Measurements from ENCODE around the gene CCDC142.

CCDC142 gene, protein sequence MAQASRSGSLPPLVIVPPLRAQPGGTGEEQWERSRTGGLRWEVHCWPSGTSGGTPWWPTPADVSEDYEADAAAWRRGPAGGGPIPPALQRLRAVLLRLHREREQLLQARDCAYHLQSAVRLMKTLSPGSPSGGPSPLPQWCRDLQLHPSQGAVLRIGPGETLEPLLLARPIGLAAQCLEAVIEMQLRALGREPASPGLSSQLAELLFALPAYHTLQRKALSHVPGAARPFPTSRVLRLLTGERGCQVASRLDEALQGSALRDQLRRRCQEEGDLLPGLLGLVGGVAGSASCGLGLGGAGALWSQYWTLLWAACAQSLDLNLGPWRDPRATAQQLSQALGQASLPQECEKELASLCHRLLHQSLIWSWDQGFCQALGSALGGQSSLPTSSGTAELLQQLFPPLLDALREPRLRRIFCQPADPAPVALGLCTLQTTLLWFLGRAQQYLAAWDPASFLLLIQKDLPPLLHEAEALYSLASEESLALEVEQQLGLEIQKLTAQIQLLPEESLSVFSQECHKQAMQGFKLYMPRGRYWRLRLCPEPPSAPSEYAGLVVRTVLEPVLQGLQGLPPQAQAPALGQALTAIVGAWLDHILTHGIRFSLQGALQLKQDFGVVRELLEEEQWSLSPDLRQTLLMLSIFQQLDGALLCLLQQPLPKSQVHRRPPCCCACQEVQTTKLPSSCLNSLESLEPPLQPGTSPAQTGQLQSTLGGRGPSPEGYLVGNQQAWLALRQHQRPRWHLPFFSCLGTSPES

DNA sequence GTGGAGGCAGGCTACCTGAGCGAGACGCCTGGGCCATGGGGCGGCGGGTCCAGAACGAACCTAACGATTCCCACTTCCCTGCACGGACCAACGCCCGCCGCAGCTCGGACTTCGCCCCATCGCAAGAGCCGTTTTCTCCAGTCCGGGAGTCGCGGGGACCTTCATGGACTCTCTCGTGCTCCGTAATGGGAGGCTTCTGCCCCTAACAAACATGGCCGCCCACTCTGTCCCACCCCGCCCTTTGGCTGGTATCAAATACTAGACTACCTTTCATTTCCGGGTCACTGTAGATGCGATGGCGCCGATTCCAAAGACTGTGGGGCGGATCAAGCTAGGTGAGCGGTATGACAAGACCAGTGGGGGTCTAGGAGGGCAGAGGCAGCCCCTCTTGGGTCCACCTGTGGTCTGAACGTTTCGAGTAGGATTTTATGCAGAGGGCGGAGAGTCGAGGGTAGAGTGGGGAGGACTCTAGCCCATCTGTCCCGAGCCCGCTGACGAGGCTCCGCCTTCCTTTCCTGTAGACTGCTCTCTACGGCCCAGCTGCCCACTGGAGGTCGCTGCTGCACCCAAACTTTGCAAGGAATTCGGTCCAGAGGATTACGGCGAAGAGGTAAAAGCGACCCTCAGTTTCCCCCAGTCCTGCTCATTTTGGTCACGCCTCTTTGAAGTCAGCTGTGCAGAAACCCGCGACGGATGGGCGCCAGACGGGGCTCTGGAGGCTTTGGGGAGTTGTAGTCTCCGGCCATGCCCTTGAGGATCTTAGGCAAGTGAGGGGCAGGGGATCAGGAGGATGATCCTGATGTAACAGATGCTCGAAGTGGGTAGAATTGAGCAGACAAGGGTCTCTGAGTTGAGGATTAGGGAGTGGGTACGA is at the start of gene CCDC142, which contains the start of gene TTC31:
Gene CCDC142 (minus strand): TSS at position 198 of the 874 bp plus-strand sequence. CDS start 161 bp downstream, at position 37.
Gene TTC31 (plus strand): TSS at position 281 of the 874 bp plus-strand sequence. CDS start 15 bp downstream, at position 296.
- peak within 1 kb of the TSS; percentile 77 for H3K4me3 ChIP-seq (ENCODE audit: control insufficient read depth, low read depth, low read length)
- peak; percentile 72 for DNase-seq (ENCODE audit: low read depth)

DNA sequence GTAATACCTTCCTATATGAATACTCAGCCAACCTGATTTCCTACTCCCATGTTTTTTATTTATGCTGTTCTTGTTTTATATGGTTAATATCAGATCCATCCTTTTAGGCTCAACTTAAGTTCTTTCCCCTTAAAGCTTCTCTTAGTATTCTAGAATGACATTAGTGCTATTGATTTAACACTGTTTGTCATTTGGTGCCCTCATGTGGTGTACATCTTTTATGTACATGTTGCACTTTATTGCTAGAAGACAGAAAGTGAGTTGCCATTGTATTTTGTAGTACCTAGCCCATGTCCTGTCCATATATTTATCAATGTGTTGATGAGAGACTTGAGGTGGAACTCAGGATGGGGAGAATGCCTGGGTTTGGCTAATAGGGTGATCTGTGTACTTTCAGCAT is 49.4 kb upstream of the CCDC142 start:
- TF ChIP-seq, protein P1, sequence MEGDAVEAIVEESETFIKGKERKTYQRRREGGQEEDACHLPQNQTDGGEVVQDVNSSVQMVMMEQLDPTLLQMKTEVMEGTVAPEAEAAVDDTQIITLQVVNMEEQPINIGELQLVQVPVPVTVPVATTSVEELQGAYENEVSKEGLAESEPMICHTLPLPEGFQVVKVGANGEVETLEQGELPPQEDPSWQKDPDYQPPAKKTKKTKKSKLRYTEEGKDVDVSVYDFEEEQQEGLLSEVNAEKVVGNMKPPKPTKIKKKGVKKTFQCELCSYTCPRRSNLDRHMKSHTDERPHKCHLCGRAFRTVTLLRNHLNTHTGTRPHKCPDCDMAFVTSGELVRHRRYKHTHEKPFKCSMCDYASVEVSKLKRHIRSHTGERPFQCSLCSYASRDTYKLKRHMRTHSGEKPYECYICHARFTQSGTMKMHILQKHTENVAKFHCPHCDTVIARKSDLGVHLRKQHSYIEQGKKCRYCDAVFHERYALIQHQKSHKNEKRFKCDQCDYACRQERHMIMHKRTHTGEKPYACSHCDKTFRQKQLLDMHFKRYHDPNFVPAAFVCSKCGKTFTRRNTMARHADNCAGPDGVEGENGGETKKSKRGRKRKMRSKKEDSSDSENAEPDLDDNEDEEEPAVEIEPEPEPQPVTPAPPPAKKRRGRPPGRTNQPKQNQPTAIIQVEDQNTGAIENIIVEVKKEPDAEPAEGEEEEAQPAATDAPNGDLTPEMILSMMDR (IDR thresholded peaks at IDR 0.05; ENCODE audit: control insufficient read depth, insufficient read depth, low read depth, low read length, missing control alignments), result peak; percentile 20
- no peak for DNase-seq (ENCODE audit: low read depth)
- H3K4me3 ChIP-seq (ENCODE audit: control insufficient read depth, low read depth, low read length), result no peak overlapping the region

More for the DNA sequence above, at the start of gene CCDC142, which contains the start of gene TTC31:
- TF ChIP-seq, protein P1 (IDR thresholded peaks at IDR 0.05; ENCODE audit: control insufficient read depth, insufficient read depth, low read depth, low read length, missing control alignments), result peak; percentile 90

DNA sequence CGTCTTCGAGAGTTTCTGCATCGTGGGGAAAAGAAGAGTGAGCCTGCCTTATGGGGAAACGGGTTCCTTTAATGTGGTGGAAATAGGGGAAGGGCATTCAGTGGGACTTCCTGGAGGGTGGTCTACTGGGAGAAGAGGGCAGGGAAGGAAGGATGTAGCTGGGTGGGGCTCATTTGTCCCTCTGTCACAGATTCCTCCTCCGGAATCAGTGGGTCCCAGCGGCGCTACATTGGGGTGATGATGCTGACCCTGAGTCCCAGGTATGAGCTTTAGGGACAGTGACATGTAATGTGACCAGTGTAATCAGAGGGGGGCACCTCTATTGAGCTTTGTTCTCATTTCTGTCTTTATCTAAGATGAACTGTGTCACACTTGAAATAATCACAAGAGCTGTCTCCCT is 48.9 kb upstream of the CCDC142 start:
- TF ChIP-seq, protein P1 (IDR thresholded peaks at IDR 0.05; ENCODE audit: control insufficient read depth, insufficient read depth, low read depth, low read length, missing control alignments), result no peak
- no peak for DNase-seq (ENCODE audit: low read depth)
- H3K4me3 ChIP-seq (ENCODE audit: control insufficient read depth, low read depth, low read length), result peak overlapping the region; percentile 92

DNA sequence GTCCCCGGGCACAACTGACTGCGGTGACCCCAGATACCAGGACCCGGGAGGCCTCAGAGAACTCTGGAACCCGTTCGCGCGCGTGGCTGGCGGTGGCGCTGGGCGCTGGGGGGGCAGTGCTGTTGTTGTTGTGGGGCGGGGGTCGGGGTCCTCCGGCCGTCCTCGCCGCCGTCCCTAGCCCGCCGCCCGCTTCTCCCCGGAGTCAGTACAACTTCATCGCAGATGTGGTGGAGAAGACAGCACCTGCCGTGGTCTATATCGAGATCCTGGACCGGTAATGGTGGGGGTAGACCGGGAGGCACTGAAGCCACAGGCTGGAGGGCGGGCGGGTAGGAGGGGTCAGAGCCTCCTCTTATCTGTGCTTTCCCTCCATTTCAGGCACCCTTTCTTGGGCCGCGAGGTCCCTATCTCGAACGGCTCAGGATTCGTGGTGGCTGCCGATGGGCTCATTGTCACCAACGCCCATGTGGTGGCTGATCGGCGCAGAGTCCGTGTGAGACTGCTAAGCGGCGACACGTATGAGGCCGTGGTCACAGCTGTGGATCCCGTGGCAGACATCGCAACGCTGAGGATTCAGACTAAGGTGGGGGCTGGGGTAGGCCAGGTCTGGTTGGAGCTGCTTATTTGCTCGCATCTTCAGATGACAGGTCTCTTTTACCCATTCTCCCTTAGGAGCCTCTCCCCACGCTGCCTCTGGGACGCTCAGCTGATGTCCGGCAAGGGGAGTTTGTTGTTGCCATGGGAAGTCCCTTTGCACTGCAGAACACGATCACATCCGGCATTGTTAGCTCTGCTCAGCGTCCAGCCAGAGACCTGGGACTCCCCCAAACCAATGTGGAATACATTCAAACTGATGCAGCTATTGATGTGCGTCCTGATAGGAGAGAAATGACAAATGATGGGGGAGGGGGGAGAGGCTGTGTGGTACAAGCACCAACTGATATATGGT is 47.7 kb upstream of the CCDC142 start:
- DNase-seq (ENCODE audit: low read depth), result no peak
- peak overlapping the region; percentile 92 for H3K4me3 ChIP-seq (ENCODE audit: control insufficient read depth, low read depth, low read length)
- TF ChIP-seq, protein P1 (IDR thresholded peaks at IDR 0.05; ENCODE audit: control insufficient read depth, insufficient read depth, low read depth, low read length, missing control alignments), result no peak

DNA sequence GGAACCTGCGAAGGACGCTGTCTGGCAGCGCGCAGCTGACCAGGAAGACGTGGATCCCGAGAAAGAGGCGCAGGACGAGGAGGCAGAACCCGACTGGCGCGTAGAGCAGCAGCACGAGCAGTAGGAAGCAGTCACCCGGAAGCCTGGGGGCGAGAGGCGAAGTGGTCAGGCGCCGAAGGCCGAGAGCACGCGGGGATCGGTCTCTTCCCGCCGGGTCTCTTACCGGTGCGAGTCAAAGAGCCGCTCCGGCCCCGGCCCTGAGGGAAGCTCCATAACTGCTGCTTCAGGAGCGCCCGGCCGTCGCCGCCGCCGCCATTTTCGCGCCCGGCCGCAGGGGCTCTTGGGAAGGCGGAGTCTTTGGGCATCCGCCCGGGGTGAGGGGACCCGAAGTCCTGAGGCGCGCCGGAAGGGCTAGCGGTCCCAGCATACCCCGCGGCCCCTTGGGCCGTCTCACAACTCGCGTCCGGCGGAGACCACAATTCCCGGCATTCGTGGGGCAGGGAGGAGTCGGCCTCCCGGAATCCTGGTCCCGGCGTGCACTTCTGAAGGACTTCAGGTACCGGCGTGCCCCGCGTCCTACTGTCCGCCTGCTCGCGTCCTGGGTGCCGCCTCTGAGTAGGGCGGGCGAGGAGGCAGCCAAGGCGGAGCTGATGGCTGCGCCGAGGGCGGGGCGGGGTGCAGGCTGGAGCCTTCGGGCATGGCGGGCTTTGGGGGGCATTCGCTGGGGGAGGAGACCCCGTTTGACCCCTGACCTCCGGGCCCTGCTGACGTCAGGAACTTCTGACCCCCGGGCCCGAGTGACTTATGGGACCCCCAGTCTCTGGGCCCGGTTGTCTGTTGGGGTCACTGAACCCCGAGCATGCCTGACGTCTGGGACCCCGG is 46.8 kb upstream of the CCDC142 start, which contains the start of the genes AUP1 and HTRA2:
Gene AUP1 (minus strand): TSS at position 350 of the 882 bp plus-strand sequence. CDS start 77 bp downstream, at position 273.
Gene HTRA2 (plus strand): TSS at position 577 of the 882 bp plus-strand sequence. CDS start 74 bp downstream, at position 651.
- peak within 1 kb of the TSS; percentile 92 for H3K4me3 ChIP-seq (ENCODE audit: control insufficient read depth, low read depth, low read length)
- TF ChIP-seq, protein P1 (IDR thresholded peaks at IDR 0.05; ENCODE audit: control insufficient read depth, insufficient read depth, low read depth, low read length, missing control alignments), result no peak
- peak; percentile 96 for DNase-seq (ENCODE audit: low read depth)

Data from AG09309 (cell line).